Stimulated activated naive CD4-positive, alpha-beta T cell treated with Interleukin-2 at 50 U/mL for 16 hours (primary cell): Measurements from ENCODE around the gene ZGLP1.

Experiments
- DNase-seq: peaks from one replicate; lab custom pipeline; 2025; lab: John Stamatoyannopoulos, UW

The ZGLP1 gene

GRCh38 chr19:10327793-10328192 lies 18.2 kb upstream of the ZGLP1 start:
- no peak for DNase-seq

- DNase-seq = no peak
Observed at GRCh38 chr19:10325732-10326131, 16.1 kb upstream of the ZGLP1 start.

GRCh38 chr19:10321874-10322835 lies 12.5 kb upstream of the ZGLP1 start:
- DNase-seq = no peak

DNA sequence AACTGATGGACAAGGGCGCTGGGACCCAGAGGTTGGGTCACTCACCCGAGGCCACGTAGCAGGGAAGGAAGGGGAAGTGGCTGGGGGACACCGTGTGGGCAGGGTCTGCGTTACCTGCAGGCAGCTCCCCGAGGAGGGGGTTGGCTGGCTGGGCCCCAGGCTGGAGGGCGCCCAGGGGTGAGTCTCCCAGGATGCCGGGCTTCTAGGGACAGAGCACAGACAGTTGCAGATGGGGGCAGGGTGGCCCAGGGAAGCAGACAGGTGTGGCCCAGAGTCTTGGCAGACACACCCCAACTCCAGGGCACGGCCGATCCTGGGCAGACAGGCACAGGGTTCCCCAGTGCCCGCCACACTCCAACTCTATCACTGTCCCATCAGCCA lies 11.8 kb upstream of the ZGLP1 start:
- DNase-seq = no peak

GRCh38 chr19:10320602-10321416 lies 11.2 kb upstream of the ZGLP1 start:
- no peak for DNase-seq

- DNase-seq = no peak
Observed at GRCh38 chr19:10318807-10319682, 9.4 kb upstream of the ZGLP1 start.

DNA sequence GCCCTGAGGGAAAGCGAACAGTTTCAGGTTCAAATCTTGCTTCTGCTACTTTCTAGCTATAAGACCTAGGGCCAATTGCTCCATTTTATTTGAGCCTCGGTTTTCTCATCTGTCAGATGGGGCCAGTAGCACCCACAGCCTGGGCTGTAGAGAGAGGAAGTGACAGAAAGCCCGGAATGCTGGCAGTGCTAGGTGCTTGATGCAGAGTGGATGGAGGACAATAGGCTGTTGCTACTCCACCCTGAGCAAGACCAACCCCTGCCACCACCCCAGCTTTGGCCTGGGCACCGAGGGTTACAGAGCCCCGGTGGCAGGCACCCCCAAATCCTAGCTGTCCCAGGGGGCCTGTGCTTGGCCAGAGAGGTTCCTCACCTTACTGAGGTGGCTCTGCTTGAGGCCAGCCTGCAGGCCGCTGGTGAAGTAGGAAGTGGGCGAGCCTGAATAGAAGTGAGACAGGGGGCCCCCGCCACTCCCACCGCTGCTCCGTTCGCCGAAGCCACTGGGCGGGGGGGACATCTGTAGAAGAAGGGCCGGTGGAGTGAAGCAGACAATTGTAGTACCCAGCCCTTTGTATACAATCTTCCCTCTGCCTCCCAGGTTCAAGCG lies 8.3 kb upstream of the ZGLP1 start:
- no peak for DNase-seq

- DNase-seq = no peak
Observed at GRCh38 chr19:10317045-10317856, 7.6 kb upstream of the ZGLP1 start.

DNA sequence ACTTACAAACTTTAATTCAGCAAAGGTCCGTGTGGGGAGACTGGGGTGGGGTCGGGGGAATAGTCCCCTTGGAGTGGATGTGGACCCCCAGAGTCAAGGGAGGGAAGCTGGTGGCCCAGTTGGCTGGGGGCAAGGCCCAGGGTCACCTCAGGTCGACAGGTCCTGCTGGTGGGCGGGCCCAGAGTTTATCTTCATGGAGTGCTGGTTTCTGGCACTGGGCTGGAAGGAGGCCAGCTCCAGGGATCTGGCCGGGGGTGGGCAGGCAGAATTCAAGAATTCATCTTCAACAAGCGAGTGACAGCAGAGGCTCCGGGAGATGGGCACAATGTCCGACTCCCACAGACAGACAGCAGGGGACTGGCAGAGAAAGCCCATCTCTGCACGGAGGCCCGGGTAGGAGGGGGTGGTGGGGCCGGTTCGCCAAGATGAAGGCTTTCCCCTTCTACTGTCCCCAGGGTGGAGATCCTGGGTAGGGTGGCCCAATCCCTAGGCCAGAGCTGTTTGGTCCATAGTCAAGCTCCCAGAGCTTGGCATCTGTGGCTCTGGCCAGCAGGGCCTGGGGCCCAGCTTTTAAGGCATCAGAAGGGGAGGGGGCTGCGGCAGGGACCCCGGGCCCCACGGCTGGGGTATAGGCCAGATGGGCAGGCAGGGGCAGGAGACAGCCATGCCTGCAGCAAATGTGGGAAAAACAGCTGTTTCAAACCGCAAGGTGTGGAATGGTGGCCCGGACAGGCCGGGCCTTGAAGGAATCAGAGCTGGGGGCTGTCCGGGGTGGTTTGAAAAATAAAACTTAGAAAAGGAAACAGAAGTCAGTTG lies 6.8 kb upstream of the ZGLP1 start:
- no peak for DNase-seq

GRCh38 chr19:10315335-10316214 lies 6.0 kb upstream of the ZGLP1 start, which contains the start of gene FDX2:
Gene FDX2, minus strand, starts transcription at chr19:10316015. Its CDS starts 19 bp downstream, at chr19:10315996.
- DNase-seq = peak; percentile 89

DNA sequence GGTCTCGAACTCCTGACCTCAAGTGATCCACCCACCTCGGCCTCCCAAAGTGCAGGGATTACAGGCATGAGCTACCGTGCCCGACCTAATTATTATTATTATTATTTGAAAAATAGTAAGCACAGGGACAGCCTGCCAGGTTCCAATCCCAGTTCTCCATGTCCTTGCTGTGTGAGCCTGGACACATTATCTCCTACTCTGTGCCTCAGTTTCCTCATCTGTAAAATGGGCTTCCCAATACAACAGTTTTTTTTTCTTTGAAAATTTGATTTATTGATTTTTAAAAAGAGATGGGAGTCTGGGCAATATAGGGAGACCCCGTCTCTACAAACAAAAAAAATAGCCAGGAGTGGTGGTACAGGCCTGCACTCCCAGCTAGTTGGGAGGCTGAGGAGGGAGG lies 3.3 kb downstream of the ZGLP1 start:
- DNase-seq = no peak

DNA sequence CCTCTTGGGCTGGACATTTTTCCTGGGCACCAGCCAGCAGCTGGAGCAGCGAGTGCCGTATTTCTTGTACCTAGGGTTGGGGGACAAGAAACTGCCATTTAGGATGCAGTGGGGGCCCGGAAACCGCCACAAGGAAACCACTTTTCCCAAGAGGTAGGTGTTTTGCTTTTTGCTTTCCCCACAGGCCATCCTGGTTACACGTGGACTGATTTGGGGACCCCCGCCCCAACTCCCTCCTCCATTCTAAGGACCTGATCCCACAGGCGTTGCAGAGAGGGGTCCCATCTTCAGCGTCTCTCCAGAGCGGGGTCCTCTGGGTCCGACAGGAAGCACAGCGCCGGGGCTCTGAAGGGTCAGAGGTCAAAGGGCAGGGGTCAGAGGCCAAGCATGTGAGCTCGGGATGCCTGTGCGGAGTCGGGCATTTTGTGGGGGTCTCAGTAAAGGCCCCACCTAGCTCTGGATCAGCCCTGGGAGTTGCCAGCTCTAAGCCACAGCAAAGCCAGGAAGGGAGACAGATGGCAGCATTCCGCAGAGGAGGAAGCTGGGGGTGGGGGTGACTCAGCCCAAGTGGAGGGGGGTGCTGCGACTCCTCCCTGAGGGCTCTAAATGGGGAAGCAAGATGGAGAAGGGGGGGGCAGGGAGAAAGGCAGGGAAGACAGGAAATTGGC lies 4.3 kb downstream of the ZGLP1 start:
- DNase-seq = no peak

DNA sequence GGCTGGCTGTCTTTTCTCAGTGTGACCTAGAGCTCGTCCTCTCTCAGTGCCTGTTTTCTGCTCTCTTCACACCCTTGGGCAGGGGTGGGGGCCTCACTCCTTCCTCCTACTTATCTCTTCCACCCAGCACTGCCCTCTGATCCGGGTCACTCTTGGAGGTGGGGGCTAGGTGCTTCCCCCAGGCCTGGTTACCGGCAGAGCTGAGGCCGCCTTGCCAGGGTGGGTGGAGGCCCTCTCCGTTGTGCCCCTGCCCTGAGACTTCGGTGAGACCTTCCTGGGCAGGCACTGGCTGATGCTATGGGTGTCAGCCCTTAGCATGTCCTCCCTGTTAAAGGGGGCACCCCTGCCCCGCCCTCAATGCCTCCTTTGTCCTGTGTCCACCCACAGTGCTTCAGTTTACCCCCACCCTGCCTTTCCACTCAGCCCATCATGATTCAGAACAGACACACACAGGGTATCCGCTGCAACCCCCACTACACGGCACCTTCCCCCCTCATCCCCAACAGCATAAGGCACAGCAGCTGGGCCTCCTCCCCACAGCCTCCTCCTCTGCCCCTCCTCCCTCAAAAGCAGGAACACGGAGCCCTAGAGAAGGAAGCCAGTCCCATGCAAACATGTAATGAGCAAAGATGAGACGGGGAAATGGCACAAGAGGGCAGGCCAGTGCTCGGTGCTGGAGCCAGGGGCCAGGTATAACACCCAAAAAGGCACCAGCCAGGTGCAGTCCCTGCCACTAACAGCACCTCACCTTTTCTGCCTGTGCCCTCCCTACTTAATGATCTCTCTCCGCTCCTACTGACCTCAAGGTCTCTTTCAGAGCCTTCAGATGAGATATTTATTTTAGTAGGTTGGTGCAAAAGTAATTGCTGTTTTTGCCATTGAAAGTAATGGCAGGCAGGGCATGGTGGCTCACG lies 9.8 kb downstream of the ZGLP1 start:
- DNase-seq = no peak

DNA sequence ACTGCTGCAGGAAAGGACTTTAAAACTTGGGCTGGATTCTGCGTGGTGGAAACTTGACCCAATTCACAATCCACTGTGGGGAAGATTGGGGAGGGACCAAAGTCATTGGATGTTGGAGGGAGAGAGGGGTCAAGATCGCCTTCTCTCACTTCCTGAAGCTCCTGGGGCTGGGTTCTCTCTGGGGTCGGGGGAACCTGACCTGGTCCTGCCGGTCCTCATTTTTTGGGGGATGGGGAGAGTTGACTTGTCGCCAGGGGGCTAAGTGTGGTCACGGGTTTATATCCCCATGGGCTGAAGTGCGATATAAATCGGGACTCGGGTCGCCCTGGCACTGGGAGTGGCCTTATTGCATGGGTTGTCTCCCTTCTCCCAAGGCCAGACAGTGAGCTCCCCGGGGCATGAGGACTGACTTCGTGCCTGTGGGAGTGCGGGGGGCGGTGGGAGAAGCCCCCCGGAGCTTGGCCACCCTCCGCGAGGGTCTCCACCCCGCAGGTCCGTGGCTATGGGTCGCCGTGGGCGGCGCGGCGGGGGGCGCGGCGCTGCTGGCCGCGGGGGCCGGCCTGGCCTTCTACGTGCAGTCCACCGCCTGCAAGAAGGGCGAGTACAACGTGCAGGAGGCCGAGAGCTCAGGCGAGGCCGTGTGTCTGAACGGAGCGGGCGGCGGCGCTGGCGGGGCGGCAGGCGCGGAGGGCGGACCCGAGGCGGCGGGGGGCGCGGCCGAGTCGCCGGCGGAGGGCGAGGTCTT lies 13.6 kb downstream of the ZGLP1 start:
- DNase-seq = no peak

GRCh38 chr19:10295305-10295846 lies 14.2 kb downstream of the ZGLP1 start:
- peak; percentile 58 for DNase-seq

- no peak for DNase-seq
Observed at GRCh38 chr19:10294368-10294697, 15.3 kb downstream of the ZGLP1 start.
